ENCODE data around the gene SYNJ2. TPM values are rescaled to one million over a fixed set of nuclear protein-coding genes. Genes with fewer than 3 reads are reported as not detected.
"Not testable (repeated sequence)": the region's sequence is repeated elsewhere in the genome, so short reads cannot be mapped to it uniquely, and the experiment has no call there.

SYNJ2 gene
- total RNA-seq, 2 donors from 2014 or later = 28.0 to 32.0 TPM

- Mint-ChIP-seq H3K9me3 (peaks cover 5% of the 10 kb centered on the region), H3K27ac (peak overlapping the region; percentile 87), H3K4me3 (no peak overlapping the region), H3K4me1 (peaks cover 24% of the 10 kb centered on the region), H3K27me3 (no peaks in the 10 kb centered on the region), H3K36me3 (ENCODE audit: low read depth) (peaks cover 69% of the 10 kb centered on the region)
- ATAC-seq (replicated peaks) = no peak
These were observed 34.7 kb upstream of the SYNJ2 start for GRCh38 chr6:157946865-157947532.

- H3K9me3 Mint-ChIP-seq; H3K27me3 Mint-ChIP-seq; ATAC-seq (replicated peaks); H3K4me3 Mint-ChIP-seq: not testable (repeated sequence)
- Mint-ChIP-seq H3K4me1 (peaks cover 11% of the 10 kb centered on the region), H3K27ac (peak overlapping the region; percentile 2), H3K36me3 (ENCODE audit: low read depth) (peaks cover 30% of the 10 kb centered on the region)
These were observed 30.8 kb upstream of the SYNJ2 start for GRCh38 chr6:157950899-157951298.

- H3K4me3 Mint-ChIP-seq = no peak overlapping the region
- H3K9me3 Mint-ChIP-seq = peaks cover 5% of the 10 kb centered on the region
- no peak for ATAC-seq (replicated peaks)
- peaks cover 4% of the 10 kb centered on the region for H3K4me1 Mint-ChIP-seq
- peaks cover 20% of the 10 kb centered on the region for H3K36me3 Mint-ChIP-seq (ENCODE audit: low read depth)
- no peaks in the 10 kb centered on the region for H3K27me3 Mint-ChIP-seq
- H3K27ac Mint-ChIP-seq = no peak overlapping the region
These were observed 29.8 kb upstream of the SYNJ2 start for GRCh38 chr6:157951828-157952227.

GRCh38 chr6:157952861-157953351 is 28.8 kb upstream of the SYNJ2 start:
- Mint-ChIP-seq H3K9me3 (peaks cover 5% of the 10 kb centered on the region), H3K4me1 (peaks cover 4% of the 10 kb centered on the region), H3K27me3 (no peaks in the 10 kb centered on the region), H3K4me3 (no peak overlapping the region), H3K36me3 (ENCODE audit: low read depth) (peaks cover 10% of the 10 kb centered on the region), H3K27ac (no peak overlapping the region)
- ATAC-seq (replicated peaks) = no peak

GRCh38 chr6:157953580-157954091 is 28.0 kb upstream of the SYNJ2 start:
- no peak overlapping the region for H3K27ac Mint-ChIP-seq
- ATAC-seq (replicated peaks) = no peak
- peaks cover 5% of the 10 kb centered on the region for H3K9me3 Mint-ChIP-seq
- peaks cover 4% of the 10 kb centered on the region for H3K4me1 Mint-ChIP-seq
- no peaks in the 10 kb centered on the region for H3K27me3 Mint-ChIP-seq
- H3K4me3 Mint-ChIP-seq = no peak overlapping the region
- peaks cover 2% of the 10 kb centered on the region for H3K36me3 Mint-ChIP-seq (ENCODE audit: low read depth)

- Mint-ChIP-seq H3K4me1 (peaks cover 4% of the 10 kb centered on the region), H3K4me3 (no peak overlapping the region), H3K9me3 (peaks cover 13% of the 10 kb centered on the region), H3K27me3 (no peaks in the 10 kb centered on the region), H3K27ac (no peak overlapping the region), H3K36me3 (ENCODE audit: low read depth) (no peaks in the 10 kb centered on the region)
- no peak for ATAC-seq (replicated peaks)
These were observed 27.2 kb upstream of the SYNJ2 start for GRCh38 chr6:157954150-157955117.

GRCh38 chr6:157955675-157956074 is 26.0 kb upstream of the SYNJ2 start:
- no peak for ATAC-seq (replicated peaks)
- Mint-ChIP-seq H3K9me3 (peaks cover 15% of the 10 kb centered on the region), H3K4me1 (peaks cover 4% of the 10 kb centered on the region), H3K27ac (no peak overlapping the region), H3K4me3 (no peak overlapping the region), H3K36me3 (ENCODE audit: low read depth) (no peaks in the 10 kb centered on the region), H3K27me3 (no peaks in the 10 kb centered on the region)

- ATAC-seq (replicated peaks) = no peak
- Mint-ChIP-seq H3K27me3 (no peaks in the 10 kb centered on the region), H3K9me3 (peaks cover 11% of the 10 kb centered on the region), H3K4me3 (no peak overlapping the region), H3K36me3 (ENCODE audit: low read depth) (no peaks in the 10 kb centered on the region), H3K27ac (no peak overlapping the region), H3K4me1 (no peaks in the 10 kb centered on the region)
These were observed 25.4 kb upstream of the SYNJ2 start for GRCh38 chr6:157956171-157956730.

- no peak overlapping the region for H3K27ac Mint-ChIP-seq
- peaks cover 11% of the 10 kb centered on the region for H3K9me3 Mint-ChIP-seq
- H3K4me3 Mint-ChIP-seq = no peak overlapping the region
- no peak for ATAC-seq (replicated peaks)
- no peaks in the 10 kb centered on the region for H3K27me3 Mint-ChIP-seq
- H3K36me3 Mint-ChIP-seq (ENCODE audit: low read depth) = peaks cover 4% of the 10 kb centered on the region
- H3K4me1 Mint-ChIP-seq = peaks cover 12% of the 10 kb centered on the region
These were observed 22.0 kb upstream of the SYNJ2 start for GRCh38 chr6:157959451-157960227.

- Mint-ChIP-seq H3K4me3 (no peak overlapping the region), H3K27ac (no peak overlapping the region), H3K4me1 (peaks cover 12% of the 10 kb centered on the region), H3K9me3 (peaks cover 11% of the 10 kb centered on the region), H3K27me3 (no peaks in the 10 kb centered on the region), H3K36me3 (ENCODE audit: low read depth) (peaks cover 4% of the 10 kb centered on the region)
- no peak for ATAC-seq (replicated peaks)
These were observed 20.4 kb upstream of the SYNJ2 start for GRCh38 chr6:157961153-157961831.

- ATAC-seq (replicated peaks) = peak; percentile 30
- Mint-ChIP-seq H3K36me3 (ENCODE audit: low read depth) (peaks cover 4% of the 10 kb centered on the region), H3K4me3 (peak overlapping the region; percentile 68), H3K9me3 (peaks cover 11% of the 10 kb centered on the region), H3K4me1 (peaks cover 12% of the 10 kb centered on the region), H3K27ac (peak overlapping the region; percentile 96), H3K27me3 (no peaks in the 10 kb centered on the region)
These were observed 19.7 kb upstream of the SYNJ2 start for GRCh38 chr6:157961832-157962575.

- Mint-ChIP-seq H3K27ac (peak overlapping the region; percentile 96), H3K9me3 (peaks cover 11% of the 10 kb centered on the region), H3K4me1 (peaks cover 12% of the 10 kb centered on the region), H3K27me3 (no peaks in the 10 kb centered on the region), H3K36me3 (ENCODE audit: low read depth) (peaks cover 4% of the 10 kb centered on the region), H3K4me3 (peak overlapping the region; percentile 68)
- ATAC-seq (replicated peaks) = peak; percentile 90
These were observed 18.9 kb upstream of the SYNJ2 start for GRCh38 chr6:157962601-157963302.

All from activated T-helper 17 cell treated with anti-CD3 and anti-CD28 coated beads, Interleukin-2, amount 50 U/mL, for 72 hours (primary cell).